GM19438 (cell line): ENCODE measurements around the gene TBX2.

Source experiments
- ATAC-seq: cut with Tn5 transposase; IDR thresholded peaks from one replicate; pipeline ENCODE4 v1.9.1; 2021; ENCODE audit warnings: low read depth; ENCODE audit not compliant: unreplicated experiment

Gene TBX2

DNA sequence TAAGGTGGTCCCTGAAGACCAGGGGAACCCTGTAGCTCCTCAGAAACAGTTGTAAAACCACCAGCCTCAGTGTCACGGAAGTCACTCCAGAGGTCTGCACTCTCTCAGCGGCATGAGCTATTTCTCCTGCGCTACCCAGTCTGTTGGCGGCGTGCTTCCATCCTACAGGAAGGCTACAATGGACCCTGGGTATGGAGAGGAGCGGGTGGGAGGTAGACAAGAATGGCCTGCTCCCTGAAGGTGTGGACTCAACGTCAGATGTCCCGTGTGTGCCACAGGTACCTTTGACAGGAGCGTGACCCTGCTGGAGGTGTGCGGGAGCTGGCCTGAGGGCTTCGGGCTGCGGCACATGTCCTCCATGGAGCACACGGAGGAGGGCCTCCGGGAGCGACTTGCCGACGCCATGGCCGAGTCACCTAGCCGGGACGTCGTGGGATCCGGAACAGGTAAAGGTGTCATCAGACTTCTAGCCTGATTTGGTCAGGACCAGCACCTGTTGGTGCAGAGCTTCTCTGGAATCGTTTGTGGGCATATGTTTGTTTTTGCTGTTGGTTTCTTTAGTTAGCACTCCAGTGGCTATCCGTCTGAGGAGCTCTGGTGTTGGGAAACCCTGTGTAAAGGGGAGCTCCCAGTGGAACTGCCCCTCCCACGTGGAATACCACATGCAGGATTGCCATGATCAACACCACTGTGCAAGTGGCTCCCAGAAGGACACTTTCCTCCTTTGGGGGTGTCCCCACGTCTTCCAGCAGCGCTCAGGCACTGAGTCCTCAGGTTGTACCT lies 31.4 kb upstream of the TBX2 start:
- ATAC-seq: no peak

DNA sequence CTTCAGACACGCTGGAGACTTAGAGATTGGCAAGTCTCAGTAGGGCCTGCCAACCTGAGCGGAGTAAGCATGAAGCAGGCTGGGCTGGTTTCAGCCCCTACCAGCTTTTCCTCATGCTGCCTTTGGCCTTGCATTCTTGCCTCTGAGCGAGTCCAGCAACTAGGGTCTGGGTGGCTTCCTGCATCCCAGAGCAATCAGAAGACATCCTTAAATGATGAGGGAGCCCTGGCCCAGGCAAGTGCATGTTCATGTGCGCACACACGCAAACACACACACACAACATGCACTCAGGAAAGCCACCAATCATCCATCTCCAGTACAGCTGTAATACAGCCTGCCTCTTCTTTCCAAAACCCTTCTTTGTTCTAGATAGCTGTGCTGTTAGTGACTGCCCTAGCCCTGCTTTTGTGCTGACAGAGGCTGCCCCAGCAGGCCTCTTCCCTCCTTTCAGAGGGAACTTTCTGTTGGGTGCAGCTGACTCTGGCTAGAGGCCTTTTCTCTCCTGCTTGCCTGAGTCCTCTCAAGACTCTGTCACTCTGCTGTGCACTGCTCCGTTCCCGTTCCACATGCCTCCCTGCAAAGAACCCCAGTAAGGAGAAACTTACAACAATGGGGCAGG lies 30.7 kb upstream of the TBX2 start:
- ATAC-seq: no peak

DNA sequence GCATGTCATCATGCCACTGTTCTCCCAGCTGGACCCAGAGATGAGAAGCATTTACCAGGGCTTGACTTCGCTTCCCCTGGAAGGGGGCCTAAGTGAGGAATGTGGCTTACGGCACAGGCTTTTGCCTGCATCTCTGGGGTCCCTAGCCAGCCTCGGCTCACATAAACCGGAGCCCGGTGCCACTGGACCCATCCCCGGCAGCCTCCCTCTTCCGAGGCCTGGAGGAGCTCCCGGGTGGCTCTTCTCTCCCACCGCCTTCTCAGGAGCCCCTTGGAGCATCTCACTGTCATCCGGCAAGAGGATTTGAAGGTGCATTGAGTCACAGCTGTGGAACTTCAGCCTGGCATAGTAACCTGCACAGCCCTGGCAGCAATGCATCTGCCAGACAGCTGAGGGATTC lies 29.9 kb upstream of the TBX2 start:
- ATAC-seq: no peak

DNA sequence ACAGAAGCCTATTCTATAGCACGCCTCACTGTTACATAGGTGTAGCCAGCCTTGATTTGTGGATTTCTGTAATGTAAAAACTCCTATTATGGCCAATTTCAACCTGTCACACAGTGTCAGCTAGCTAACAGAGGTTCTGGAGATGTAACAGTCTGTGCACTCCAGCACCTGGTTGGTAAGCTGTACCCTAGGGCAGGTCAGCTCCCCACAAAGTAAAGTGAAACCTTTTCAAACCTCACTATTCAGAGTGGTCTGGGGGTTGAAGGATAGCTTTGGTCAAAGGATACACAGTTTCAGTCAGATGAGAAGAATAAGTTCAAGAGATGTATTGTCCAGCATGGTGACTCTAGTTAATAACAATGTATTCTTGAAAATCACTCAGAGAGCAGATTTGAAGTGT lies 28.5 kb upstream of the TBX2 start:
- ATAC-seq: no peak

DNA sequence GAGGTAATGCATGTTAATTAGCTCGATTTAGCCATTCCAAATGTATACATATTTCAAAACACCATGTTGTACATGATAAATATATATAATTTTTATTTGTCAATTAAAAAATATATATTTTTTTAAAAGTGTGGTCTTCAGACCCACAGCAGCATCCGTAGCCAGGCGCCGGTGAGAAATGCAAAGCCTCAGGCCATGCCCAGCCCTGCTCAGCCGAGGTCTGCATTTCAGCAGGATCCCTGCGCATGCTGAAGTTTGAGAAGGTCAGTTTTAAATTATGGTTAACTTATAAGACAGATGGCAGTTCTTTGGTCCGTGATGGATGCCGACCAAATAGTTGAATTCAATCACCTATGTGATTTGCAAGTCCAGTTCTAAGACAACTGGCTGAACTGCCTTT lies 28.0 kb upstream of the TBX2 start:
- no peak for ATAC-seq

DNA sequence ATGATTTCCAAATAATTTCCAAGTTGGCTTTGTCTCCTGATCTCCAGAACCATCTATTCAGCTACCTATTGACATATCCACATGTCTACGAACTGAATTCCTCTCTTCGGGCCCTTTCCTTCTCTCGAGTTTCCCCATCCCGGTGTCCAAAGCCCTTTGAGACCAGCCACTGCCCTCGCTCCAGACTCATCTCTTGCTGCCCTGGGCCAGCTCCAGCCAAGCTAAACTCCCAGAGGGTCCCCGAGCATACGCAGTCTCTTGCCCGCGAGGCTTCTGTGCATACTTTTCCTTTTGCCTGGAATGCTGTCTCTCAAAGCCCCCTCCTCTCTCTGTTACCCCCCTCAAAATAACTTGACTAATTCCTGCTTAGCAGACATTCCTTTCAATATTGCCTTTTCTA lies 27.2 kb upstream of the TBX2 start:
- no peak for ATAC-seq

DNA sequence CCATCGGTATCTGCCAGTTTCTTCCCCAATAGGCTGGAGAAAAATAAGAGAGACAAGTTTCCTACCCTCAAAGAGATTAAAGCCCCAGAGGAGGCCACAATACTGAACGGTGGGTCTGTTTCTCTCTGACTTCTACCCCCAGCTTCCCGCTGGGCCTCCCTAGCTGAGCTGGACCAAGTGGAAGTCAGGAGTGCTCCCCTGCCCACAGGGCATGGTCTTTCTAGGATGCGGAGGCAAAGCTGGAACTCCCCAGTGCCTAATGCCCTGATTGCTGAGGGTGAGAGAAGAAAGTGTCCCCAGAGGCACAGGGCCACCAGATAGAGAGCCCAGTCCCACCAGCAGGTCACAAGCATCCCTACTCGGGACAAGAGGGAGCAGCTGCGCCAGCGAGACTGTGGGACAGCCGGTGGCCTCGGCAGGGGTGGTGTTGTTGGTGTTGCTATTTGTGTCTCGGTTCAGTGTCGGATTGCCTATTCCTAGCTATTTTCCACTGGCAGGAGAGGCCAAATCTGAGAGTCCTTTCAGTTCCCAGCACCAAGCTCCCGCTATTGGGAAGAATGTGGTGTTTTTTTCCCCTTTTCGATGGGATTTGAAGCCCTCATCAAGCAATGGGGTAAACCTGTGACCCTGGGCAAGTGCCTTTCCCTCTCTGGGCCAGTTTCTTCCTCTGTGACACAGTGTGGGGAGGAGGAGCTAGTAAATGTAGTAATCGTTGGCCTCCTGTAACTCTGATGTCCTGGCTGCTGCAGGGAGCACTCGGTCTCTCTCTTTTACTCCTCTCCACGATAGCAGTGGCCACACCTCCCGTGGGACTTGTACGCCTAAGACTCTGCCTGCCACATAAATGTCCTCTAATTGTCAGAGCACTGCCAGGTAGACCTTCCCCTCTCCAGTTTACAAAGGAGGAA lies 22.5 kb upstream of the TBX2 start:
- no peak for ATAC-seq

DNA sequence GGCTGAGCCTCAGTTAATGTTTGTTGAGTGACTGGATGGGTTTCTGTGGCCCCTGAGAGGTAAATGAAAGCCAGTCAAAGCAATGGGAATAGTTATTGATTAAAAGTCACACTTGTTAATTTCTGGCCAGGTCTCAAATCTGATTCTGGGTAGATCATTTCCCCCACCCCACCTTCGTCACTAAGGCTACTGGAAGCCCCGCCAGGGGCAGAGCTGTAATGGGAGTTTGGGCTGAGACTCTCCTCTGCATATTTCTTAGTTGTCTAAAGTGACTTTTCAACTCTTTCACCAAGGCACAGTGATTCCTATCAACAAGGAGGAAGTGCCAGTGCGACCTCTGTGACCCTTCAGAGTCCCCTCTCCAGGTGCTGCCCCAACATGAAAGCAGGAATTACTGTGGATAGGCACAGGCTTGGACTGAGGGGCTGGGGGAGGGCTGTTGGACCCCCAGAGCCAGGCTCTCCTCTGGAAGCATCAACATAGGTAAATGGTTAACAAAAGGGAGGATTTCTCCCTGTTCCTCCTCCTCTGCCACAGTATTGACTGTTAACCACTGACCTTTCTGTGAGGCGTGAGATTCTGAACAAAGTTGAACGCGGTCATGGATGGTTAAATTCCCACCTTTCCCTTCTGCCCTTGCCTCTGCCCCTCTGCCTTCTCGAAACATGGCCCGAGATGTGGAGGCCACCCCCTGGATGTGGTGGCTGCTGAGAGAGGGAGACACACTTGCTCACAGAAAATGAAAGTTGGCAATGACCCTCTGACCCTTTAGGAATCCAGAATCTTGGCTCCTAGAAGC lies 20.8 kb upstream of the TBX2 start:
- no peak for ATAC-seq

DNA sequence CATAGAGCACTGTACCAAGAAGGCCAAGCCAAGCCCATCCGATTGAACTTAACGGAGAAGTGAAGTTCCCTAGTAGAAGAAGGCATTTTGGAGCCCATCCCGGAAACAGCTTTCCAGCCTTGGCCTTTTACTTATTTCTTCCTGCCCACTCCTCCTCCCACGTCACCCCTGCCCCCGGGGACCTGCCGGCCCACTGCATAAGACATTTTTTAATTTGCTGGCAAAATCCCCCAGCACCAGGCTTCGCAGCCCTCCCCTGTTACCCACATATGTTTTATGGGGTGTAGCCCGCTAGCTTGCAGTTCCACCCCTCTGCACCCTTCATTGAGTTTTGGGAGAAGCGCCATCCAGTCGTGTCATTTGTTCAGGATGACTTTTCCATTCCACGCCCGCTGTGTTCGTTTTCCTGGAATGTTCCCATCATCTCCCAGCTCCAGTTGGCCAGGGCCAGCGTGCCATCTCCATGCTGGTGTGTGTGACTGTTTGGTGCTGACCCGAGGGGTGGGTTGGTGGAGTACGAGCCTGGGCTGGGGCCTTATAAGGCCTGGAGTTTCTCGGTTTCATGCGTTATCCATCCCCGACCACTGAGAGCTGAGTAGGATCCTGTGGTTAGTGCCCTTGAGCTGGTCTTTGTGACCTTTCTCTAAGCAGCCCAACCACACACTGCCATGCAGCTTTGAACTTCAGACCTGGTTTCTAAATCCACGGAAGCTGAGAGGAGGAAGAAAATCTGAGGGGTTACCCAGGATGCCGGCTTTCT lies 20.0 kb upstream of the TBX2 start:
- ATAC-seq: no peak

DNA sequence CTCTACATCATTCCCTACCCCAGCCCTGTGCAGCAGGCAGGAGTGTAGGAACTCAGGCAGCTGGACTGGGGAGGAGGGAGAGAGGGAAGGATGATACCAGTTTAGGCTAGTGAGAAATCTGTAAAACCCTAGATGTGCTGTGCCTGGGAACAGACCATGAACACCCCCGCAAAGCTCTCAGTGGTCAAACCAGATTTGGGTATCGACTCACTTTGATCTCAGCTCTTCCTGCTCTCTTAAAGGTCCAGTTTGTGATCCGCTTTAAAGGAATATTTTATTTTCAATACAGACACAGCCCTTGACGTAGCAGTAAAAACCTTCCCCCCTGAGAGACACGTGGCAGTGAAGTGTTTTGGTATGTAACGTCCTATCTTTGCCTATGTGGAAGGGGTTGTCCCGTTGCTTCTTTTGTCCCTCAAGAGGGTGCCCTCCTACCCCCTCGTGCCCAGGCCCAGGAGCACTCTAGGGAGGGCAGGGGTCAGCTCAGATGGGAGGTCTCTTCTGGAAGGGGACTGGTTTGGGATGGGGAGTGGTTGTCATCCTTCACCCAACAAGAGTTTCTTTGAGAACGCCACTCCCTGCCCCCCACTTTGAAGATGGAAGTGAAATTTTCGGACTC lies 19.3 kb upstream of the TBX2 start:
- ATAC-seq: no peak

DNA sequence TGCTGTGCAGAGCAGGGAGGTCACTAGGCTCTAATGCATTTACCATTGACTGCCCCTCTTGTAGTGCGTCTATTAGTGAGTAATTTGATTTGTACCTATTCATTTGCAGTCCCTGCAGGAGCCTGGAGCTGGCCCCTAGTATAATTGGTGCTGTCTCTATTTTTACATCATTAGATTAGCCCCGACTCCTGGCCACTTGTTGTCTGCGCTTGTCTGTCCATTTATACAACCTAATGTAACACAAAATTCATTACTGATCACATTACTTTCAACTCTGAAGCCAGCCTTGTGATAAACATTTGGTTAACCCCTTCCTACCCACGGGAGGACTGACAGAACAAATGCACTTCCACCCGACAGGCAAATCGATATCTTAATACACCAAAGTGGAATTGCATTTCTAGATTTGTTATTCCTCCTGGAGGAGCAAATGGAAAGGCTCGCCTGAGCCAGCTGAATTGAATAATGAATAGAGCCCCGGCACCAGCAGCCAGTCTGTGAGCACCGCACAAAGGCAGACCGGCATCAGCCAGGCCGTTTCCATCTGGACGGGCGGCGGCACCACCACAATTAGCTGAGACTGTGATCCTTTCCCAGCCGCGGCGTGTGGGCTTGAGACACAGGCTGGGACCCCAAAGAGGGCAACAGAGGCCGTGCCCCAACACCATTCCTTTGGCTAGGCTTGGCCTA lies 18.7 kb upstream of the TBX2 start:
- ATAC-seq: no peak

DNA sequence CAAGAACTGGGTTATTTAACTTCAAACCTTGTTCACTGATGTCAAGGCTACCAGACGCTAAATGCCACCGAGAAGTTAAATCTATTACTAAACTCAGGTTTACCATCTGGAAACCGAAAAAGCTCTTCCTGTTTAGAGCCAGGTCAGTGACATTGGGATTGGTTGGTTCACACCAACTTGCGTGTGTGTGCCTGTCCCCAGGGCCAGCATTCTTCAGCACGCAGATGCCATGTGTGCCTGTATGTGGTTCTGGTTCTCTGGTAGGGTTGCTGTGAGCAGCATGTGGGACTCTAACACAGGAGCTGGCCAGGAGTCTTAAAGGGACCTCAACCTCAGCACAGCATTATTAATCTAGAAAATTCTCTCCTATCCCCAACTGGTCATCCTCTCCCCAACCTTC lies 18.1 kb upstream of the TBX2 start:
- no peak for ATAC-seq

DNA sequence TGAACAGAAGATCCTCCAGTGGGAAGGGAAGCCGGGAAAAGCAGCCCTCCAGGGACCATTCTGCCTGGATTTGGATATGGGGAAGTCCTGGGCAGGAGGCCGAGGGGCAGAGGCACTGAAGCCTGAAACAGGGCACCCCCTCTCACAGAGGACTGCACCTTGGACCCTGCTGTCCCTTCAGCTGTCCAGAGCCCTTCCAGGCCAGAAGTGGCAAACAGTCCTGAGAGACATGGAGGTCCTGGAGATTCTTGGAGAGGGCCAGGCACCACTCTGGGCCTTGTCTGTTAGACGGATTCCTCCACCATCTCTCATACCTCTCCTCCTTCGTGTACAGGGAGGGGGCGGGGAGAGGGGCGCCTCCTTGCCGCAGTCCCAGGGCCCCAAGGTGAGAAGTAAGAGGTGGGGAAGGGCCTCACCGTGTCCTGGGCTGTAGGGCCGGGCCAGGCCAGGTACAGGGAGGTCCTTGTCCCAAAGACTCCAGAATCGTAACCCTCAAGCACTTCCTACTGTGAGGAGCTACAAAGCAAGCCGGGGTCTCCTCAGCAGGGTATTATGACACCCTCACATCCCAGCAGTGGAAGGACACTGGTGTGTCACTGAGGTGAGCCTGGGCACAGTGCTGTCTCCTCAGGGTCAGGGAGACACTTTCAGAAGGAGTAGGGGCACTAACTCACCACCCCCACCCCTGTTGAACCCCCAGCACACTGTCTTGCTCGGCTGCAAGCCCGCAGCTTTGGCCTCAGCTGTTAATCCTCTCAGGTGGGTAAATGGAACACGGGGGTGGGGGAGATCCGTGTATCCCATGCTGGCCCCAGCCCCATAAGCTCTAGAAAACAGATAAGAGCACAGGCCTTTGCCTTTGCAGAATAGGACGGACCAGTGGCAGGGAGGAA lies 16.6 kb upstream of the TBX2 start:
- no peak for ATAC-seq

DNA sequence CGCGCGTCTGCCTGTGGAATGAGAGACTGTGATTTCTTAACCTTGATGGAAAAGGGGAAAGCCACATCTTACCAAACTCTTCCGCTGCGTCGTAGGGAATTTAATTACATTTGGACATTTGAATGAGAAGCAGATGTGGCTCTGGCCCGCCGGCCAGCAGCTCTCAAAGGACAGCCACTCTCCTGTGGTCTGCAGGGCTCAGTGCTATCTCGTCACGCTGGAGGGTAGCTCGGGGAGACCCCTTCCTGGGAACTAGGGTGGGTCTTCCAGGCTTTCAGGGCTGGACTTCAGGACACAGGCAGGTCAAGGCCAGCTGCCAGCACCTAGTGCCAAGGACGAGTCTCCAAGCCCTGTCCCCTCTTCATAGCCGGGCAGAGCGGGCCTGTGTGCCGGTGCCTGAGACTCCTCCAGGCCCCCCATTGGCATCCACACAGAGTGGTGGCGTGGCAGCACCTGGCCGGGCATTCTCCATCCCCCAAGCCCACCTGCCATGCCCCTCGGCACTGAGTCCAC lies 15.9 kb upstream of the TBX2 start:
- ATAC-seq: no peak

DNA sequence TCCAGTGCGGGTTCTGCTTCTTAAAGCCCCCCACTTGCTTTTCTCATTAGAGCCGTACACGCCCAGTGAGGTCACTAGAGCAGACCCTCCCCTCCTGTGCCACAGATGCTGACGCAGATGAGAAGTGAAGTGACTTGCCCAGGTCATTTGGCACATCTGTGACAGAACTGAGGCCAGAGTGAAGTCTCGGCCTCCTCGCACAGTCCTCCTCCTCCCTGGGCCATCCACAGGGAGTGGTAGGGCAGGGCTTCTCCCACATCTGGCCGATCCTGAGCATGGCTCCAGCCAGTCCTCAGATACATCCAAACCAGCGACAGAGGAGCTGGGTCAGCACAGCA lies 15.3 kb upstream of the TBX2 start:
- ATAC-seq: no peak

DNA sequence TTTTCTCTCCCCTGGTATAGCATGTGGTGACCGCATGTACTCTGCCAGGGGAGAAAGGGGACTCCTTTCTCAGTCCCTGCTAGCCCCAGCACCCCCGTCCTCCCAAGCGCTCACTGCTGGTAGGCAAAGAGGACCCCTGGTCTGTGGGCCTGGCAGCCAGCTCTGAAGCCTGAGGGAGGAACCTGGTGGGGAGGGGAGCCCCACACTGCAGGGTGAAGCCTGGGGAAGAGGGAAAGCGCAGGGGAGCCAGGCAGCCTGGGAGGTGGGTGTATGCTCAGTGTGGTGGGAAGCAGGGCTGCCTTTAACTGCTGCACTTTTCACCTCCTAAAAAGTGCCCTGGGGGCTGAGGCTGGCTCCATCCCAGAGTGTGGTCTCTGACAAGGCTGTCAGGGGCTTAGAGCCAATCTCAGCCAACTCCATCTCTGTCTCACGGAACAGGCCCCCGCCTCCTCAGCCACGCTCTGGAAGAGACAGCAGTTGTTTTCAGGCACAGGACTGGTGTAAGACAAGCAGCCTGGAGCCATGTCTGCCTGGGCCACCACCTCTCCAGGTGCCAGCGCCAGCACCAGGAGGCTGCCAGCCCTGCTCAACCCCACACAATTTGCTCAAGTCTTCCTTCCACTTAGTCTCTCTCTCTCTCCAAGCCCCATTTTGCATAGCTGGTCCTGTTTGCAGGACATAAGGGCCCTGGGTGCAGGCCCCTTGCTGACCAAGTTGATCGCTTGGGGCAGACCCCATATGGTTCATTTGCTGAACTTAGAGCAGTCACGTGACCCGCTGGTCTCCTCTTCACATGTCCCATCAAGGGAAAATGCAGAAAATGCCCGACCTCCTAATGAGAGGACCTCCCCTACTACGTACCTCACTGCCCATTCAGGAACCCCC lies 14.7 kb upstream of the TBX2 start:
- ATAC-seq: no peak
